GM18867 (cell line): Measurements from ENCODE around the gene ANKRD53.

Experiments used
- ATAC-seq: cut with Tn5 transposase; IDR thresholded peaks from one replicate; pipeline ENCODE4 v1.9.1; 2021; ENCODE audit warnings: mild to moderate bottlenecking, moderate library complexity; ENCODE audit not compliant: unreplicated experiment

The ANKRD53 gene

DNA sequence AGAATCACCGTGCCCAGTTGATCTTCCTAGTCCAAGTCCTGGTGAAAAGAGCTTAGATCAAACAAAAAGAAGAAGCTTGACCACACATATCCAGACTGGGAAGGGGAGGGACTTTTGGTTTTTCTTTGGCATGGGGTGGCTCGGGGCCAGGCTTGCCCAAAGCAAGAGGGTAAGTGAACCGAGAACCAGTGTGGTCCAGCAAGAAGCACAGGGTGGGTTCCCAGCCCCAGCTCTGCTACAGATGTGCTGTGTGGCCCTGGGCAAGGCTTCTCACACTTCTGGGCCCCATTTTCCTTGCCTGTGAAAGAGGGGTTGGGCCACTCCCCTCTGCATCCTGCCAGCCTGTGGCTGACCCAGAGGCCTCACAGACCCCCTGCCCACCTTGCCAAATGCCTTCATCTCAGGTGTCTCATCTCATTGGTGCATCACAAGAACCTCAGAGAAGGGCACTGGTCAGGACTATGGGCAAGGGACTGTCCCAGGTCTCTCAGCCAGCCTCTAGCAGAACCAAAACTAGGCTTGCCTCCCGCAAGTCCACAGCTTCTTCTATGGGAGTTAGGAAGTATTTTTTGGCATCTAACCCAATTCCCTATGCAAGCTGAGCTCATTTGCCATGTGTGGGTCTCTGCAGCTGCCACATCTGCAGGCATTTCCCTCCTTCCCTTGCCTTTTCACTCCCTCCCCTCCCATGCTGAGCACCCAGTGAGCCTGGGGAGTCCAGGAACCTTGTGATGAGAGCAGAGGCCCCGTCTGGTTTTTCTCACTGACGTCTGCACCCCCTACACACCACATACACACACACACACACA lies 35.8 kb upstream of the ANKRD53 start:
- ATAC-seq, result no peak

DNA sequence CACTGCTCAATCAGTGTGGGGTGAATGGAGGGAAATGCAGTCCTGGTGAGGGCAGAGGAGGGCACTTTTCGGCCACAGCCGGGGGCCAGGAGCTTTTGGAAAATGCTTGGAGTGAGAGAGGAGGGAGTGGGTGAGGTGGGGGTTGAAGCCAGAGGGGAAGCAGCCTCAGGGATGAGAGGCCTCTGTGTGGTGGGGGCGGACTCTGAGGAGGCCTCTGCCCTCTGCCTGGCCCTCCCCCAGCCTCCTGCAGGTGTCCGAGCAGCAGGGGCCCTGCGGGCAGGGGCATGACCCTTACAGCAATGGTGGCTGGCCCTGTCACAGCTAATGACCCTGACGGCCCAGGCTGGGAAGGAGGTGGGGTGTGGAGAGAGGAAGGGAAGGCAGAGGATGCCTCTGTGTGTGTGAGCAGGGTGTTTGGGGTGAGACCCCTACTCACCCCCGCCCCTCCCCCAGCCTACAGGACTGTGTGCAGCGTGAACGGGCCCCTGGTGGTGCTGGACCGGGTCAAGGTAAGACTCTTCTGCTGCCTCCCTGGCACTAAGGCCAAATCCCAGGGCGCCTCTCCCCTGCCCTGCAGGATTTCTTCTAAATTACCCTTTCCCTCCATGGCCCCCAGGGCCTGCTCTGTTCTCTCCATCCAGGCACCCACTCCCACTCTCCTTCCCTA lies 35.1 kb upstream of the ANKRD53 start:
- ATAC-seq, result no peak

DNA sequence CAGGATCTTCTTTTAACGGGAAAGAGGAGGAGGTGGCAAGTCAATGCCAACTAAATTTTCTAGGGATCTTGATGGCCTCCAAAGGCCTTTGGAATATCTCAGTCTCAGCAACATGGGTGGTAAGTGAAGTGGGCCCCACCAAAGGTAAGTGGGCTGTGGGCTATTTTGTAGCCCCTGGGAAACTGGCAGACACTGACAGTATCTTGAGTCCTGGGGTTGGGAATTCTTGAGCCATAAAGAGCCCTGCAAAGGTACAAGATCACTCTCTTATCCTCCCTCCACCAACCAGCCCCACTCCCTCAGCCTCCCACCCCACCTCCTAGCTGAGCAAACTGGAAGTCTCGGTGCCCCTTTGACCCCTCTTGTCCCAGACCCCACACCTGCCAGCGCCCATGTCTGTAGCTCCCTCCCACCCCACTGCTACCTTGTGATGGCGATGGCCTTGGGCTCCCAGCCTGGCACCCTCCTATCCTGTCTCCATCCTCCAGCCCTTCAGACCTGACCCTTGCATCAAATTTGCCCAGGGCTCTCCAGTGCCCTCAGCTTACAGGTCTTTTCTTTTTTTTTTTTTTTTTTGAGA lies 34.2 kb upstream of the ANKRD53 start:
- no peak for ATAC-seq

DNA sequence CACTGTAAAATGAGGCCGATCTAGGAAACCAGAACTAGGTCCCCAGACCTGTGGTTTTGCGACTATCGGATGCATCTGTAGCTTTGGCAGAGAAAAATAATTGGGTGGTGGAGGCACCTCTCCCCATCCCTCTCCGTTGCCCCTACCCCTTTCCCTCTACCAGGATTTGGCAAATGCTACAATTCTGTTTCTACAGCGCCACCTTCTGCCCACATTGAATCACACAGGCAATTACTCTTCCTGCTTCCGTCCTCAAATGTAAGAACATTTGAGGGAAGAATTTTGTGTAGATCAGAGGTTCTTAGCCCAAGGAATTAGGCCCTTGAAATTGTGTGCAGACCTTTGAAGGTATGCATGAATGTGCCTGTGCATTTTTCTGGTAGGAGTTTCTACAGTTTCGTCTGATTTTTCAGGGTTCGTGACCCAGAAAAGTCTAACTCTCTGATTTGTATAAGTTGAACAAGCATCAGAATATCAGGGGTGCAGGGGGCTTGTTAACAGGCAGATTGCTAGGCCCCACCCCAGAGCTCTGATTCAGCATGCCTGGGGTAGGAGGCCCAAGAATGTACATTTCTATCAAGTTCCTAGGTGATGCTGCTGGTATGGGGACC lies 31.5 kb upstream of the ANKRD53 start:
- ATAC-seq, result no peak

DNA sequence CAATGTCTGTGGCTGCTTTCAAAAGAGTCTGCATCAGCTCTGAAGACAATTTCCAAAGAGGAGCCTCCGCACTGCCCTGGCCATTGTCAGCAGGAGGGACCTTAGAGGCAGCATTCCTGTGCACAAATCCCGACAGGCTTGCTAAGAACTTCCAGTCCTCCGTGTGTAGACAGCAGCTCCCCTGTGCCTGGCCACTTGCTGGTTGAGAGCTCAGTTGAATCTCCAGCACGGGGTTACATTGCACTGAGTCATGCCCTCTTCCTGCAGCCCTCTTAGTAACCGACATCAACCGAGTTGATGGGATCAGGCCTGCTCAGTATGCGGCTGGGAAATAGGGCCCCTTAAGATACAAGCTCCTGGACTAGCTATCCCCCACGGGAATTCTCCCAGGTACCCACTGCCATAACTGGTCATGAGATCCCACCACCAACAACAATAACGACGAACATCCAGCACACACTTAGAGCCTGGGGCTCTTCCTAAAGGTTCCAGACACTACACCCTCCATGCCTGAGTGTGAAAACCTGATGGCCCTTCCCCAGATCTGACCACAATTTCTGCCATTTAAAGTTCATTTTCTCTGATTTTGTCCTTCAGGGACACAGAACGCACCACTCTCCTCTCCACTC lies 30.8 kb upstream of the ANKRD53 start:
- no peak for ATAC-seq

DNA sequence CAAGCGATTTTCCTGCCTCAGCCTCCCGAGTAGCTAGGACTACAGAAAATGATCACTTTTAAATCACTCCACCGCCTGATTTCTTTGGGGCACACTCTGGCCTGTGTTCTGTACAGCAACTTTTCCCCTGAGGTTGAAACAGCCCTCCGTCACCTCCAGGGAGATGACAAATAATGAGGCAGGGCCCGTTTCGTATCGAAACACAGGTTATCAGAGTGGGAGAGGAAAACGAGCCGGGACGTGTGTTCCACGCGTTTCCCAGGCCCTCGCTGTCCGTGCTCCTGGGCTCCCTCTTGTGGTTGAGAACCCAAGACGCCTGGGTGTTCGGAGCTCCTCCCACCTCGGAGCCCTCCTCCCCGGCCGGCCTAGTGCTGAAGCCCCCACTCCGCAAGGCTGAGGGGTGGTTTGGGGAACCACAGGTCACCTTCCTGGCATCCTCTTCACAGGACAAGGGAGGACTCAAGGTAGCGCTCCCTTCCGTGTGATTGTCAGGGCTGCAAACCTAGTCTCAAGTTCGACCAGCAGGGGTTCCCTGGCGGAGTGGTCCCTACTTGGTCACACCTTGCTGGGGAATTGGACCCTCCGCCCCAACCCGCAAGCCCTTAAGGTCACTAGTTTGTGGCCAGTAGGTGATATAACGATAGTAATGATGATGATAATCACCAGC lies 30.0 kb upstream of the ANKRD53 start:
- ATAC-seq, result peak; percentile 91

DNA sequence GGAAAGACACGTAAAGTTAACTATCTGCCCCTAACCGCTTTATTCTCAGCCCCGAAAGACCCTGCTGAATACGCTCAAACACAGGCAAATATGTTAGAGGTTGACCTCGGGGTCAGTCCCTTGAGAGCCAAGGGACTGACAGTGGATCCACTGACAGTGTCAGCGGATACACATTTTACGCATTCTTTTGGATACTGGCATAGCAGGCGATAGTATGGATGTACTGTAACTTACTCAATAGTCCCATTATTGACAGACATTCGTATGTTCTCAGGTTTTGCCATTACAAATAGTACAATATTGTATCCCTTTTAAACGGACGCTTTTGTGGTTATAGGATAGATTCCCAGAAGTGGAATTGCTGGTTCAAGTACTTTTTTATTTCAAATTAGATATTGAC lies 29.3 kb upstream of the ANKRD53 start:
- no peak for ATAC-seq

DNA sequence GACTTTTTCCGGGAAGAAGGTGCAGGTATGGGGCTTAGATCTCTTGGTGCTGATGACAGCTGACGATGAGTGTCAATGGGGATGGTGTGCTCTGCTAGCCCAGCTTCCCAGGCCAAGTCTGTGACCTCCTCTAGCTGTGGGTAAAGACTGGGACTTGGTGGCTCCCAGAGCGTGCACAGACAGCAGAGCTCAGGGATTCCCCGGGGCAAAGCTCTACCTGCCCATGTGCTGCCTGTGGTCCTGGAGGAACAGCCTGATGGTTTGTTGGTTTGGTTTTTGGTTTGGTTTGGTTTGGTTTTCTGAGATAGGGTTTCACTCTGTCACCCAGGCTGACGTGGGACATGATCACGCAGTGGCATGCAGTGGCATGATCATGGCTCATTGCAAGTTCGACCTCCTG lies 23.5 kb upstream of the ANKRD53 start:
- ATAC-seq, result no peak

DNA sequence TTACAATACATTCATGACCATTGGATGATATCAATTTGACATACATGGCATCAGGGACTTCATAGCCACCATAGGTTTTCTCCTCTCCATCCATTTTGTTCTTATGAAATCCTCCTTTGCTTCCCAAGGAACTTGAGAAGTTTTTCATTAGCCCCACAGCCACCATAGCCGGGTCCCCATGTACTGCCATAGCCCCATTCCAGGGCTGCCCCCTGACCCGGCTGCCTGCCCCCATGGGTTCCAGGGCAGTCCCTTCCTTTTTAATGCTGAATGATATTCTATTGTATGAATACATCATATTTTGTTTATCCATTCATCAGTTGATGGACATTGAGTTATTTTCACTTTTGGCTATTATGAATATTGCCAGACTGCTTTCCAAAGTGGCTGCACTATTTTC lies 22.3 kb upstream of the ANKRD53 start:
- no peak for ATAC-seq

DNA sequence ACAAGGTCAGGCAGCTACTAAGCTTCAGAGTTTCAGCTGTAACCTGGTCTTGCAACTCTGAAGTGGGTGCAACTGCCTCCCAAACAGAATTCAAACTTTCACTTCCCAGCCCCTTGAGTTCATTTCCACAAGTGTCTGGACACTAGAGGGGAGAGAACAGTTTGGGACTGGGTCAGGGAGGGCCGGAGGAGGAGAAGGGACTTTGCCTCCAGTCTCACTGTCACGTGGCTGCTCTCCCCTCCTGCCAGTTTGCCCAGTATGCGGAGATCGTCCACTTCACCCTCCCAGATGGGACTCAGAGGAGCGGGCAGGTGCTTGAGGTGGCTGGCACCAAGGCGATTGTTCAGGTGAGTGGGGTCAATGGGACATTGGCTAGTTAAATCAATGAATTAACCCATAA lies 20.6 kb upstream of the ANKRD53 start:
- ATAC-seq, result no peak

DNA sequence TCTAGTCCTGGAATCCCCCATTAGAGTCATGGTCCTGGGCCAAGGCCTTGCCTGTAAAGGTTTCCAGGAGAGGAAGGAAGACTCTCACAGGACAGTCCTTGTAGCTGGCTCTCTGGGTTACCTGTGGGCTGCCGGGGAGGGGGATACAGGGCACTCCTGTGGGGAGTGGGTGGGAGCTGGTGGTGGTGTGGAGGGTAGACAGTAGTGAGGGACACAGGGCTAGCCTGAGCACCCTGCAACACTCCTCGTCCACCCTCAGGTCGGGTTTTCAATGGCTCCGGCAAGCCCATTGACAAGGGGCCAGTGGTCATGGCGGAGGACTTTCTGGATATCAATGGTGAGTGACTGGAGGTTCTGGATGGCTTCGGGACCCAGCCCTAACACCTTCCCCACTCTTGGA lies 19.7 kb upstream of the ANKRD53 start:
- ATAC-seq, result no peak

DNA sequence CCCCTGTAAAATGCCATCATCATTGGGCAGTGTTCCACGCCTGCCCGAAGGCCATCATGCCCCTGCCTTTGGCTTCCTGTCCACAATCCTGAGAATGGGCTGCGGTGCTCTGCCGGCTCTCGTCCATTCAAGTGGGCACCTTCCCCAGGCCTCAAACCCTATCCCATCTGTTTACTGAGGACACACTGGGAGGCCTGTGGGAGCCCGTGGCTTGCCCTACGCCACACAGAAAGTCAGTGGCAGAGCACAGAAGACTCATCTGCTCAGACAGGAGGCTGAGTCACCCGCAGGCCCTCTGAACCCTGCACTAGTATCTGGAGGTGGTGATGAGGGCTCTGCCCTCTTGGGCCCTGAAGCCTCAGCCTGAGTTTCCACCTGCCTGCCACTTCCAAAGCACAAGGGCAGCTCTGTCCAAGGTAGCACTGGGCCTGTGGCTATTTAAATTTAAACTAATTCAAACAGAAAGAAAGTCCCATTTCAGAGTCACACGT lies 19.1 kb upstream of the ANKRD53 start:
- no peak for ATAC-seq

DNA sequence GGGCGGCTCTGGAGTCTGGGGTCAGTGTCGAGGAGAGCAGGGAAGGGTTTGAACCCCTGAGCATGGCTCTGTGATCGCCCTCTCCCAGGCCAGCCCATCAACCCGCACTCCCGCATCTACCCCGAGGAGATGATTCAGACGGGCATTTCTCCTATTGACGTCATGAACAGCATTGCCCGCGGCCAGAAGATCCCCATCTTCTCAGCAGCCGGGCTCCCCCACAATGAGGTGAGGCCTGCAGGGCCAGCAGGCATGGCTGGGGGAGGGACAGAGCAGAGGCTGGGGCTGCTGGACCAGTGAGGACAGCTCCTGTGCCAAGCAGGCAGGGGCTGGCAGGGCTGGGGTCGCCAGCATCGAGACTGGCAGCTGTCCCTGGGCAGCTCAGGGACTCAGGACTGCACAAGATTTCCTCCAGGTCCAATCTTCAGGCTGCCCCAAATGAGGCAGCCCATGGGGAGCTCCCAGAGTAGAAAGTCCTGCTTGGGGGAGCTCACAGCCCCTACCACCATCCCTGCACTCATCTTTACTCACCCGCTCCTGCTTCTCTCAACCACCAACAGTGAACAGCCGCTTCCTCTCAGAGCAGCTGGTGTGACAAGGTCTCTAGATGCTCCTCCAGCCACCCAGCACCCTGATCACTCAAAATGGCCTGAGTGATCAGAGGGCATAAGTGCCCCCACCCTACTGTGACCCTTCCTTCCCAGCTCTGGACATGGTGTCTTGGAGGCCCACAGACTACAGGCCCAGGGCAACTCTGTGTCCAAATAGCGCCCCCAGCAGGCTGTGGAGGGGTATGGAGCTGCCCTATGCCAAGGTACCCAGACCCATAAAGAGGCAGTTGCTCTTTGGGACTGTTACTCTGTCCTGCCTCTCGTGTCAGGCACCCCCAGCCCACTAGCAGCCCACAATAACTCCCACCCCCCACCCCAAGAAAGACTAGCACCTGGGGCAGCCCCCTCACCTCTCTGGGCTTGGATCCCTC lies 18.3 kb upstream of the ANKRD53 start:
- ATAC-seq, result no peak

DNA sequence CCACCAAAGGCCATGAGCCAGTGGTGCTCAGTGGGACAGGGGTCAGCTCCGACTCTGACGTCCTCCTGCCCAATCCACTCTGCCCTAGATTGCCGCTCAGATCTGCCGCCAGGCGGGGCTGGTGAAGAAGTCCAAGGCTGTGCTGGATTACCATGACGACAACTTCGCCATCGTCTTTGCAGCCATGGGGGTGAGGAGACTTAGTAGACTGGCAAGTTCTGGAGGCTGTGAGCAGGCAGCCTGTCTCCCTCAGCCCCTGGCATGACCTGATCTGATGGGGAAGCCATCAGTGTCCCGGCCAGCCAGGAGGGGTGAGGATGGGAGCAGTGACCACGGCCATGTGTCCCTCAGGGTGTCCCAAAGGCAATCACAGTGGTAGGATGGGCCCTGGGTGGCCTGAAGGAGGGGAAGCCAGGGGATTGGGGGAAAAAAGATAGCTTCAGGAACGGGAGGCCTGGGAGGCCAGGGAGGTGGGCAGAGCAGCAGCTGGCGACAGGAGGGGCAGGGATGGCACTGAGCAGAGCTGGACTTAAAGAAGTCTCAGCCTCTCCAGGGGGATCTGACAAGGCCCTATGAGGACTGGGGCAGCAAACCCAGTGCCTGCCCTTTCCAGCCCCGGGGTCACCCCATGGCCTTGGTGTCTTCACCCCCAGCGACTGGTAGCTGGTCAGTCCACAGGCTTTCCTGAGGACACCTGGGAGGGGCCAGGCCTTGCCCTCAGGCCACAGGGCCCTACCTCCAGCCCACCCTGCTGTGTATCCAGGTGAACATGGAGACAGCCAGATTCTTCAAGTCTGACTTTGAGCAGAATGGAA lies 17.4 kb upstream of the ANKRD53 start:
- no peak for ATAC-seq

DNA sequence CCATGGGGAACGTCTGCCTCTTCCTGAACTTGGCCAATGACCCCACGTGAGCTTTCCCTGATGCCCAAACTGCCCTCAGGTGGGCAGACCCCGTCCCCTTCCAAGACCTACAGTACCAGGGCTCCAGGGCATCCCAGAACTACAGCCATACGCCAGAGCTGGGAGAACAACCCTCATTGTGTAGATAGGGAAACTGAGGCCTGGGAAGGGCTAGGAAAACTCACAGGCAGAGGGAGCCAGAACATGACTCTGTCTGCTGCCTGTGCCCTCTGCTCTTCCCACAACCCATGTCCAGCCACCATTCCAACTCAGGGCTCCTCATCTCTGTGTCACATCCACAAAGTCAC lies 16.8 kb upstream of the ANKRD53 start:
- ATAC-seq, result no peak

DNA sequence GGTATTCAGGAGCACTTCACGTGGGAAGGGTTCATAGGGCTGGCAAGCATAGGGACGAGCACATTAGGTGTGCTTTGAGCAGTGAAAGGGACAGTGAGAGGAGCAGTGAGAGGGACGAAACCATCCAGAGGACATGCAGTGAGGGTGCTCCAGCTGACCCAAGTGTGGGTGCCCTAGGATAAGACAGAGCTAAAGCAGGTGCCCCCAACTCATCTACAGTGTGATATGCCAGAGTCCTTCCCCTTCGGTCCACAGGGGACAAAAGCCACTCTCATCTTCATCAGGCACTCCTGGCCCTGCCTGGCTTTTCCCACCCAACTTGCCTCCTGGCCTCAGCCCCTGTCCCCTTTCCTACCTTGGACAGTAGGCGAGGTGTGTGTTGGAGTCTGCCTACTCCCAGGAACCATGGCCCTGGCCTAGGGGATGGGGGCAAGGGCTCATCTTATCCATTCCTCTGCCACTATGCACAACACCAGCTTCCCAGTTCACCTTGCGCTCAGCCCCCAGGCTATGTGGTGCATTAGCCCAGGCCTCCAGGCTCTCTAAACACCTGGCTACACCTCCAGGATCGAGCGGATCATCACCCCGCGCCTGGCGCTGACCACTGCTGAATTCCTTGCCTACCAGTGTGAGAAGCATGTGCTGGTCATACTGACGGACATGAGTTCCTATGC lies 16.1 kb upstream of the ANKRD53 start:
- ATAC-seq, result no peak

DNA sequence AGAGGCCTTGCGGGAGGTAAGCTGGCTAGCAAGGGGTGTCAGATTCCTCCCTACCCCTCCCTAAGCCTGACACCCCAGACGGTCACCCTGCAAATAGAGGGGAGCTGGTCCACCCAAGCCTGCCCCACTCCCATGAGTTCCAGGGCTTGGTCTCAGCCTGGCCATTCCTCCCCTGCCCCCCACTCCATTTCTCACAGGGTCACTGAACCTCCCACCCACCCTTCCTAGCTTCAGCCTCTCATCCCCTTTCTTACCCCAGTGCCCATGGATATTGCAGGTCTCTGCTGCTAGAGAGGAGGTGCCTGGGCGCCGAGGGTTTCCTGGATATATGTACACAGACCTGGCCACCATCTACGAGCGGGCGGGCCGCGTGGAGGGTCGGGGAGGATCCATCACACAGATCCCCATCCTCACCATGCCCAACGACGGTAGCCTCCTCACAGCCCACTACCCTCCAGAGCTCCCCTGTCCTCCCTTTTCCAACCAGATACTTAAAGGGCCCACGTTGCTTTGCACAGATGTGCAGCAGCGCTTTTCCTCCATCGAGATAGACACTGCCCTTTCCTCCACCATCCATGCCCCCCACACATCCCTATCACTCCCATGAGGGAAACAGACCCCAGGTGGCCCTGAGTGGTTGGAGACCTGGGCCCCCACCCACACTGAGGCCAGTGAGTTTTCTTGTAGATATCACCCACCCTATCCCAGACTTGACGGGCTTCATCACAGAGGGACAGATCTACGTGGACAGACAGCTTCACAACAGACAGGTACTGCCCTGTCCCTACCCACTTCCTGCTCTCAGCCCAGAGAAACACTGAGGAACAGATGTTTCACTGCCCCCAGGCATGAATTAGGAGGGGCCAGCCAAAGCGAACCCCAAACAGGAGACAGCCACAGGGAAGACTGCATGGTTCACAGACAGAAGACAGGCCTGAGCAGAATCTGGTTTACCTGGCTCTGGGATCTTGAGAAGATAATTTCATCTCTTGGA lies 15.2 kb upstream of the ANKRD53 start:
- ATAC-seq, result no peak
